Glutamatergic neuron (in vitro differentiated cells): ENCODE results near the gene PSMD4. TPM values are rescaled to one million over a fixed set of nuclear protein-coding genes. Genes with fewer than 3 reads are reported as not detected.

Source experiments
- DNase-seq: peaks from one replicate; pipeline ENCODE4 v3.0.0; 2022
- H3K27ac Mint-ChIP-seq: one replicate; pipeline ENCODE4 v1.8.0; 2020; ENCODE audit warnings: mild to moderate bottlenecking, mixed read lengths, inconsistent platforms; ENCODE audit not compliant: unreplicated experiment
- H3K27me3 Mint-ChIP-seq: one replicate; pipeline ENCODE4 v1.8.0; 2020; ENCODE audit warnings: mild to moderate bottlenecking, moderate library complexity, mixed read lengths, inconsistent platforms; ENCODE audit not compliant: unreplicated experiment
- H3K36me3 Mint-ChIP-seq: one replicate; pipeline ENCODE4 v1.8.0; 2020; ENCODE audit warnings: mild to moderate bottlenecking, mixed read lengths, inconsistent platforms; ENCODE audit not compliant: unreplicated experiment
- H3K4me1 Mint-ChIP-seq: one replicate; pipeline ENCODE4 v1.8.0; 2020; ENCODE audit warnings: mild to moderate bottlenecking, low read depth, mixed read lengths, inconsistent platforms; ENCODE audit not compliant: unreplicated experiment
- H3K4me3 Mint-ChIP-seq: one replicate; pipeline ENCODE4 v1.8.0; 2020; ENCODE audit warnings: mild to moderate bottlenecking, mixed read lengths, inconsistent platforms; ENCODE audit not compliant: unreplicated experiment
- H3K9me3 Mint-ChIP-seq: one replicate; pipeline ENCODE4 v1.8.0; 2020; ENCODE audit warnings: mild to moderate bottlenecking, moderate library complexity, mixed read lengths, inconsistent platforms; ENCODE audit not compliant: unreplicated experiment
- CTCF ChIP-seq: fragments of 200-600 bp; sonication (generic); IDR thresholded peaks from one replicate; pipeline ENCODE4 v1.5.0; 2021; ENCODE audit not compliant: partially characterized antibody, unreplicated experiment
- total RNA-seq: library from RNA; stranded (reverse); fragmentation: NEBNext Ultra II Directional; extraction: Animal tissue kit (Norgen Biotek cat#: 25700); gene quantifications from one replicate; pipeline ENCODE4 v1.2.1, GENCODE V29; 2021; ENCODE audit not compliant: unreplicated experiment

Gene PSMD4
- total RNA-seq, 1 donor from 2014 or later = 250 TPM

GRCh38 chr1:151287767-151288500 lies 33.4 kb downstream of the PSMD4 start:
- Mint-ChIP-seq H3K9me3 (peaks cover 6% of the 10 kb centered on the region), H3K36me3 (peaks cover 8% of the 10 kb centered on the region), H3K4me3 (no peak overlapping the region), H3K27me3 (peaks cover 15% of the 10 kb centered on the region), H3K27ac (no peak overlapping the region), H3K4me1 (peaks cover 21% of the 10 kb centered on the region)
- no peak for DNase-seq
- TF ChIP-seq CTCF = no peak

GRCh38 chr1:151288502-151288901 lies 34.0 kb downstream of the PSMD4 start:
- Mint-ChIP-seq H3K9me3 (peaks cover 4% of the 10 kb centered on the region), H3K4me1 (peaks cover 21% of the 10 kb centered on the region), H3K27me3 (peaks cover 15% of the 10 kb centered on the region), H3K27ac (peak overlapping the region; percentile 38), H3K4me3 (no peak overlapping the region), H3K36me3 (peaks cover 8% of the 10 kb centered on the region)
- no peak for TF ChIP-seq CTCF
- DNase-seq = no peak

GRCh38 chr1:151289080-151289935 lies 34.8 kb downstream of the PSMD4 start:
- peaks cover 12% of the 10 kb centered on the region for H3K27me3 Mint-ChIP-seq
- peaks cover 13% of the 10 kb centered on the region for H3K4me1 Mint-ChIP-seq
- no peak for TF ChIP-seq CTCF
- H3K9me3 Mint-ChIP-seq = peaks cover 1% of the 10 kb centered on the region
- no peak overlapping the region for H3K27ac Mint-ChIP-seq
- H3K4me3 Mint-ChIP-seq = no peak overlapping the region
- no peak for DNase-seq
- H3K36me3 Mint-ChIP-seq = peaks cover 8% of the 10 kb centered on the region

- Mint-ChIP-seq H3K27ac (no peak overlapping the region), H3K36me3 (peaks cover 4% of the 10 kb centered on the region), H3K9me3 (peaks cover 1% of the 10 kb centered on the region), H3K27me3 (peaks cover 10% of the 10 kb centered on the region), H3K4me3 (no peak overlapping the region), H3K4me1 (peaks cover 11% of the 10 kb centered on the region)
- no peak for DNase-seq
- no peak for TF ChIP-seq CTCF
These were observed 35.6 kb downstream of the PSMD4 start for GRCh38 chr1:151289991-151290708.
